H7 (cell line): Measurements from ENCODE around the gene NR2C1. TPM values are rescaled to one million over a fixed set of nuclear protein-coding genes. Genes with fewer than 3 reads are reported as not detected.

Source experiments
- DNase-seq: peaks from one replicate; pipeline ENCODE4 v3.0.0; 2012
- H3K27me3 ChIP-seq: 2 replicates; pipeline ENCODE4 v1.6.0; 2011; ENCODE audit warnings: mild to moderate bottlenecking, low read length; ENCODE audit not compliant: control insufficient read depth, insufficient read depth
- H3K36me3 ChIP-seq: replicated peaks from 2 replicates; pipeline ENCODE4 v1.5.1; 2011; ENCODE audit warnings: low read length; ENCODE audit not compliant: control insufficient read depth, insufficient read depth
- H3K4me3 ChIP-seq: 2 replicates; pipeline ENCODE4 v1.5.1; 2011; ENCODE audit warnings: low read depth, mild to moderate bottlenecking, control low read depth, low read length, moderate library complexity; ENCODE audit not compliant: insufficient read depth
- total RNA-seq: library from RNA; depleted of rRNA; stranded (reverse); fragments of >200 nt; shearing (Covaris generic); gene quantifications from 2 replicates; pipeline ENCODE4 v1.2.3, GENCODE V29; 2014; rRNA removed

The NR2C1 gene
- total RNA-seq, 1 experiment from 2014 or later = 39.8 TPM

DNA sequence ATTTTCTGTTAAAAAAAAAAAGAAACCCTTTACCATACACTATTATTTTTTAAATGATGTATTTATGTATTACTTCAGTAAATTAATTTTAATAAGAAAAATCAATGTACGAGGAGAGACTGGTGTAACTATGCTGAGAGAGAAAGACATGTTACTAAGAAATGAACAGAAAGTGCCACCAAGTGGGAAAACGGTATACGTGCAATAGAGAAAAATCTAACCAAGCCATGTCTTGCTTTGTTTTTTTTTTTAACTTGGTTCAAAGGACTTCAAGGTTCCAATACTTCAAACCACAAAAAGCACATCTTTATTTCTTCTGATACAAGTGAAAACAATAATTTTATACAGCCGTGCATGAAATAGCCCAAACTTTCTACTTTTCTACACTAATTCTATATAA is 92.8 kb downstream of the NR2C1 start:
- Histone ChIP-seq H3K36me3 (no peaks in the 10 kb centered on the region; the same call in 1 of the 2 replicates), H3K27me3 (no peaks in the 10 kb centered on the region), H3K4me3 (no peak overlapping the region)
- DNase-seq = no peak

- Histone ChIP-seq H3K36me3 (no peaks in the 10 kb centered on the region; the same call in 1 of the 2 replicates), H3K4me3 (no peak overlapping the region), H3K27me3 (no peaks in the 10 kb centered on the region)
- DNase-seq = no peak
These were observed 93.5 kb downstream of the NR2C1 start for GRCh38 chr12:94979941-94980340.

- DNase-seq = no peak
- H3K4me3 ChIP-seq = no peak overlapping the region
- no peaks in the 10 kb centered on the region for H3K36me3 ChIP-seq
- H3K27me3 ChIP-seq = no peaks in the 10 kb centered on the region
These were observed 95.5 kb downstream of the NR2C1 start for GRCh38 chr12:94977766-94978468.

GRCh38 chr12:94973221-94973620 is 100.2 kb downstream of the NR2C1 start:
- H3K4me3 ChIP-seq = no peak overlapping the region
- no peaks in the 10 kb centered on the region for H3K27me3 ChIP-seq
- DNase-seq = no peak
- no peaks in the 10 kb centered on the region for H3K36me3 ChIP-seq

DNA sequence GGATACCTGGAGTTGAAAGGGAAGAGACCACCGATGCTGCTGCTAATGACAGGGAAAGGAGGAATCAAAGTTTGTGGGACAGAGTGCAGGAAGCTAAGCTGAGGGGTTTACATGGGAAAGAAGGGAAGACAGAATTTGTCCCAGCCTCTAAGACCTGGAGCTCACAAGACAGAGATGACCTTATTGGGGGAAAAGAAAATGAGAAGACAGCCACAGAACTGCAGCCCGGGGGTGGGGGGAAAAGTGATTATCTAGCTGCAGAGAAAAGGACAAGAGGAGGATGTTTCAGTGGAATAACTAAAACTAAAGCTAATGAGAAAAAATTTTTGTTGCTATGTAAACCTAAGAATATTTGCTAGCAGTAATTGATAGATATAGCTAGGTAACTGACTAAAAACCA is 100.6 kb downstream of the NR2C1 start:
- Histone ChIP-seq H3K27me3 (no peaks in the 10 kb centered on the region), H3K36me3 (no peaks in the 10 kb centered on the region), H3K4me3 (no peak overlapping the region)
- DNase-seq = no peak

DNA sequence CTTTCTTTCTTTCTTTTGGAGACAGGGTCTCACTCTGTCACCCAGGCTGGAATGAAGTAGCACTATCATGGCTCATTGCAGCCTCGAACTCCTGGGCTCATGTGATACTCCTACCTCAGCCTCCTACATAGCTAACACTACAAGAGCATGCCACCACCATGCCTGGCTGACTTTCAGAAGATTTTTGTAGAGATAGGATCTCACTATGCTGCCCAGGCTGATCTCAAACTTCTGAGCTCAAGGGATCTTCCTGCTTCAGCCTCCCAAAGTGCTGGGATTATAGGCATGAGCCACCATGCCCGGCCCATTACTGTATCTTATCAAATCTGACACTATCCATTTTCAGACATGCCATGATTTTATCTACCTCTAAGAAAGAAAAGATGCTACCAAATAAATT is 101.5 kb downstream of the NR2C1 start:
- DNase-seq = no peak
- H3K27me3 ChIP-seq = no peaks in the 10 kb centered on the region
- H3K36me3 ChIP-seq = no peaks in the 10 kb centered on the region
- no peak overlapping the region for H3K4me3 ChIP-seq

DNA sequence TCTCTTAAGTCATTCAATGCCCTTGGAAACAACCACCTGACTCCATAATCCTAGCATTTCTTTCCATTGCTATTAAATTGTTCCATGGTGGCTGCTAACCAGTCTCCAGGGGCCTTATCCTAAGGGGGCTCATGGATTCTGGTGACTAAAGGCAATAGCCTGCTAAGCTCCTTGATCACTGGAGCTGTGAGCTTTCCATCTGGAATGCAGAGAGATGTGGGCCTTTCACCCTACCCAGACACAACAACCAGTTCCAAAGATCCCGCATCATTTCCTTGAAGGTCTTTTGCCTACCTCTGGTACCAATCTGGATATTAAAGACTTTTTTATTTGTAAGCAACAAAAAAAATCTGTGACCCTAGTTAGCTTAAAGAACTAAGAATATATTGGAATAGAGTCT is 102.9 kb downstream of the NR2C1 start:
- Histone ChIP-seq H3K4me3 (no peak overlapping the region), H3K36me3 (no peaks in the 10 kb centered on the region), H3K27me3 (no peaks in the 10 kb centered on the region)
- no peak for DNase-seq

Other genes with a start within 250 kb of the NR2C1 start
- gene NDUFA12, start 69.9 kb downstream of the NR2C1 start, total RNA-seq = 89.0 and 119 TPM in 2 replicates
- 11.1 and 16.1 TPM in 2 replicates for gene FGD6, start 143.8 kb upstream of the NR2C1 start, total RNA-seq
- gene VEZT, start 144.2 kb upstream of the NR2C1 start, total RNA-seq = 53.3 and 61.3 TPM in 2 replicates